ENCODE data around the gene CECR2.

Gene CECR2

GRCh38 chr22:17368554-17369438, 464 bp upstream of the CECR2 start:
- peak; percentile 88 for DNase-seq

- no peak for DNase-seq
Measured at GRCh38 chr22:17370026-17370765, 936 bp downstream of the CECR2 start.

GRCh38 chr22:17370766-17371432, 1.6 kb downstream of the CECR2 start:
- DNase-seq = no peak

GRCh38 chr22:17371448-17371847, 2.2 kb downstream of the CECR2 start:
- DNase-seq = no peak

GRCh38 chr22:17373855-17374254, 4.6 kb downstream of the CECR2 start:
- no peak for DNase-seq

GRCh38 chr22:17375914-17376614, 6.8 kb downstream of the CECR2 start:
- no peak for DNase-seq

- no peak for DNase-seq
Measured at GRCh38 chr22:17376950-17377349, 7.7 kb downstream of the CECR2 start.

- DNase-seq = no peak
Measured at GRCh38 chr22:17379944-17380343, 10.7 kb downstream of the CECR2 start.

- no peak for DNase-seq
Measured at GRCh38 chr22:17380359-17381087, 11.3 kb downstream of the CECR2 start.

GRCh38 chr22:17381192-17381913, 12.1 kb downstream of the CECR2 start:
- DNase-seq = no peak

GRCh38 chr22:17384612-17385330, 15.5 kb downstream of the CECR2 start:
- no peak for DNase-seq

GRCh38 chr22:17387356-17387755, 18.1 kb downstream of the CECR2 start:
- DNase-seq = no peak

GRCh38 chr22:17388235-17388634, 19.0 kb downstream of the CECR2 start:
- DNase-seq = no peak

GRCh38 chr22:17390087-17390486, 20.8 kb downstream of the CECR2 start:
- no peak for DNase-seq

GRCh38 chr22:17396516-17396915, 27.3 kb downstream of the CECR2 start:
- no peak for DNase-seq

GRCh38 chr22:17397756-17398547, 28.7 kb downstream of the CECR2 start:
- no peak for DNase-seq

- no peak for DNase-seq
Measured at GRCh38 chr22:17400305-17400704, 31.0 kb downstream of the CECR2 start.

GRCh38 chr22:17401728-17402127, 32.5 kb downstream of the CECR2 start:
- DNase-seq = no peak

GRCh38 chr22:17402293-17402692, 33.0 kb downstream of the CECR2 start:
- DNase-seq = no peak

GRCh38 chr22:17403906-17404305, 34.6 kb downstream of the CECR2 start:
- DNase-seq = no peak

Data from NCI-H1092 treated with DMSO at 0.1 percent for 48 hours (cell line).